ENCODE data around the gene PODXL. TPM values are rescaled to one million over a fixed set of nuclear protein-coding genes. Genes with fewer than 3 reads are reported as not detected.

PODXL gene
- total RNA-seq, 4 donors from 2014 or later: 7.9 to 21.3 (median 13.2) TPM

GRCh38 chr7:131495669-131496498 is 60.5 kb downstream of the PODXL start:
- no peaks in the 10 kb centered on the region for H3K9me3 ChIP-seq
- intact Hi-C loops (cut with DNase I; ENCODE audit: low total_unique reads): loop anchor here (10.0 kb wide), 1 partner anchor 391 kb away; no protein-coding TSS in a partner anchor
- TF ChIP-seq POLR2A (IDR thresholded peaks at IDR 0.05): no peak
- TF ChIP-seq, protein P1, sequence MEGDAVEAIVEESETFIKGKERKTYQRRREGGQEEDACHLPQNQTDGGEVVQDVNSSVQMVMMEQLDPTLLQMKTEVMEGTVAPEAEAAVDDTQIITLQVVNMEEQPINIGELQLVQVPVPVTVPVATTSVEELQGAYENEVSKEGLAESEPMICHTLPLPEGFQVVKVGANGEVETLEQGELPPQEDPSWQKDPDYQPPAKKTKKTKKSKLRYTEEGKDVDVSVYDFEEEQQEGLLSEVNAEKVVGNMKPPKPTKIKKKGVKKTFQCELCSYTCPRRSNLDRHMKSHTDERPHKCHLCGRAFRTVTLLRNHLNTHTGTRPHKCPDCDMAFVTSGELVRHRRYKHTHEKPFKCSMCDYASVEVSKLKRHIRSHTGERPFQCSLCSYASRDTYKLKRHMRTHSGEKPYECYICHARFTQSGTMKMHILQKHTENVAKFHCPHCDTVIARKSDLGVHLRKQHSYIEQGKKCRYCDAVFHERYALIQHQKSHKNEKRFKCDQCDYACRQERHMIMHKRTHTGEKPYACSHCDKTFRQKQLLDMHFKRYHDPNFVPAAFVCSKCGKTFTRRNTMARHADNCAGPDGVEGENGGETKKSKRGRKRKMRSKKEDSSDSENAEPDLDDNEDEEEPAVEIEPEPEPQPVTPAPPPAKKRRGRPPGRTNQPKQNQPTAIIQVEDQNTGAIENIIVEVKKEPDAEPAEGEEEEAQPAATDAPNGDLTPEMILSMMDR (IDR thresholded peaks at IDR 0.05 in 4 of 5, conservative IDR thresholded peaks at IDR 0.05 in 1 of 5): no peak
- no peak for ATAC-seq
- no peaks in the 10 kb centered on the region for H3K27me3 ChIP-seq
- no peak for DNase-seq
- no peak overlapping the region for H3K4me3 ChIP-seq
- H3K27ac ChIP-seq: peak overlapping the region in 1 of 4 donors; percentile 10
- H3K4me1 ChIP-seq: peaks cover 0 to 11% of the 10 kb centered on the region in 2 donors
- in situ Hi-C loops (cut with MboI; ENCODE audit: low sequenced_read_pairs in 4 of 4): no loop called here
- no peaks in the 10 kb centered on the region for H3K36me3 ChIP-seq

- TF ChIP-seq, protein P1 (IDR thresholded peaks at IDR 0.05 in 4 of 5, conservative IDR thresholded peaks at IDR 0.05 in 1 of 5): no peak
- no peak for TF ChIP-seq POLR2A (IDR thresholded peaks at IDR 0.05)
- in situ Hi-C loops (cut with MboI; ENCODE audit: low sequenced_read_pairs in 4 of 4): no loop called here
- no peak for ATAC-seq
- Histone ChIP-seq H3K9me3 (no peaks in the 10 kb centered on the region), H3K36me3 (no peaks in the 10 kb centered on the region), H3K4me1 (peaks cover 0 to 11% of the 10 kb centered on the region in 2 donors), H3K27ac (no peak overlapping the region), H3K4me3 (no peak overlapping the region), H3K27me3 (no peaks in the 10 kb centered on the region)
- DNase-seq: no peak
- intact Hi-C loops (cut with DNase I; ENCODE audit: low total_unique reads): loop anchor here (10.0 kb wide), 1 partner anchor 389 kb away; no protein-coding TSS in a partner anchor
Measured at GRCh38 chr7:131494182-131494581, 62.2 kb downstream of the PODXL start.

GRCh38 chr7:131493581-131493980 is 62.8 kb downstream of the PODXL start:
- Histone ChIP-seq H3K4me1 (peaks cover 0 to 11% of the 10 kb centered on the region in 2 donors), H3K27me3 (no peaks in the 10 kb centered on the region), H3K9me3 (no peaks in the 10 kb centered on the region), H3K4me3 (no peak overlapping the region), H3K27ac (peak overlapping the region in 1 of 4 donors; percentile 4), H3K36me3 (no peaks in the 10 kb centered on the region)
- no peak for ATAC-seq
- DNase-seq: no peak
- TF ChIP-seq, protein P1 (IDR thresholded peaks at IDR 0.05 in 4 of 5, conservative IDR thresholded peaks at IDR 0.05 in 1 of 5): no peak
- TF ChIP-seq POLR2A (IDR thresholded peaks at IDR 0.05): no peak
- in situ Hi-C loops (cut with MboI; ENCODE audit: low sequenced_read_pairs in 4 of 4) (no loop called here), intact Hi-C loops (cut with DNase I; ENCODE audit: low total_unique reads) (loop anchor here (10.0 kb wide), 1 partner anchor 389 kb away; no protein-coding TSS in a partner anchor)

- intact Hi-C loops (cut with DNase I; ENCODE audit: low total_unique reads) (loop anchor here (10.0 kb wide), 1 partner anchor 388 kb away; no protein-coding TSS in a partner anchor), in situ Hi-C loops (cut with MboI; ENCODE audit: low sequenced_read_pairs in 4 of 4) (no loop called here)
Measured at GRCh38 chr7:131493081-131493480, 63.3 kb downstream of the PODXL start.

More at GRCh38 chr7:131493081-131493480, 63.3 kb downstream of the PODXL start:
- H3K27ac ChIP-seq: no peak overlapping the region
- no peaks in the 10 kb centered on the region for H3K9me3 ChIP-seq
- H3K27me3 ChIP-seq: no peaks in the 10 kb centered on the region
- ATAC-seq (no peak), DNase-seq (no peak)
- no peak for TF ChIP-seq POLR2A (IDR thresholded peaks at IDR 0.05)
- TF ChIP-seq, protein P1 (IDR thresholded peaks at IDR 0.05 in 4 of 5, conservative IDR thresholded peaks at IDR 0.05 in 1 of 5): no peak
- H3K4me1 ChIP-seq: peaks cover 0 to 11% of the 10 kb centered on the region in 2 donors
- H3K36me3 ChIP-seq: no peaks in the 10 kb centered on the region
- no peak overlapping the region for H3K4me3 ChIP-seq

Measured in gastrocnemius medialis (tissue), 4 donors.